ENCODE data around the gene HS3ST3A1.

DNA sequence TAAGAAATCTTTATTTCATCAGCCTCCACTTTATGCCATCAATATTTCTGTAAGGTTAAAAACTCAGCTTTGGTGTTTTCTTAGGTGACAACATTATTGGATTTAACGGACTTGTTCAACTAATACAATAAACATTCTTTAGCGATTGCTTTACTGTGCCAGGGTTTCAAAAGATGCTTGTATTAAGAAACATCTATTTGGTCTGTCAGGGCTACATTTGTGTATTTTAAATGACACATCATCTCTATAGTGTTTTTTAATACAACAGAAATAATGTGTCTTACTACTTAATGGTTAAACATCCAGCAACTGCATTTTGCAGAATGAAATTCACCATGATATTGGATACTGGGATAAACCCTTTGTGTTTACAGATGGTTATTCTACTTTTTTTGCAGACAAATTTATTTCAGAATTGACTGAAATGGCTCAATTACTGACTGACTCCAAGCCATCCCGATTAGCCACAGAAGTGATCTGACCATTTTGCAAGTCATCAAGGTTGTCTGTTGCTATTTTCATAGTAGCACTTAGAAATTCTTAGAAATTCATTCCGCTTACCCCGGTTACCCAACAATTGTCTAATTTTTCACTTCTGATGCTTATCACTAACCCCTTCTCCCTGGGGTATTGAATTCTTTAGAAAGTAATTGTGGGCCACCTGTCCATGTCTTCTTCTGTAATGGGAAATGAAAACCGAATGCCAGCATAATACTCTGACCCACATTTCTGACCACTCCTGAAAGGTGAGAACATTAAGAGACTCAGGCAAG is 63.7 kb downstream of the HS3ST3A1 start:
- TF ChIP-seq, protein P1, sequence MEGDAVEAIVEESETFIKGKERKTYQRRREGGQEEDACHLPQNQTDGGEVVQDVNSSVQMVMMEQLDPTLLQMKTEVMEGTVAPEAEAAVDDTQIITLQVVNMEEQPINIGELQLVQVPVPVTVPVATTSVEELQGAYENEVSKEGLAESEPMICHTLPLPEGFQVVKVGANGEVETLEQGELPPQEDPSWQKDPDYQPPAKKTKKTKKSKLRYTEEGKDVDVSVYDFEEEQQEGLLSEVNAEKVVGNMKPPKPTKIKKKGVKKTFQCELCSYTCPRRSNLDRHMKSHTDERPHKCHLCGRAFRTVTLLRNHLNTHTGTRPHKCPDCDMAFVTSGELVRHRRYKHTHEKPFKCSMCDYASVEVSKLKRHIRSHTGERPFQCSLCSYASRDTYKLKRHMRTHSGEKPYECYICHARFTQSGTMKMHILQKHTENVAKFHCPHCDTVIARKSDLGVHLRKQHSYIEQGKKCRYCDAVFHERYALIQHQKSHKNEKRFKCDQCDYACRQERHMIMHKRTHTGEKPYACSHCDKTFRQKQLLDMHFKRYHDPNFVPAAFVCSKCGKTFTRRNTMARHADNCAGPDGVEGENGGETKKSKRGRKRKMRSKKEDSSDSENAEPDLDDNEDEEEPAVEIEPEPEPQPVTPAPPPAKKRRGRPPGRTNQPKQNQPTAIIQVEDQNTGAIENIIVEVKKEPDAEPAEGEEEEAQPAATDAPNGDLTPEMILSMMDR (IDR thresholded peaks at IDR 0.05; ENCODE audit: low read length) = no peak
- TF ChIP-seq EZH2 (optimal IDR thresholded peaks at IDR 0.05; ENCODE audit: low read depth, low read length) = no peak
